Nephron (organoid): ENCODE results near the gene NPL.

Experiments
- H3K27ac Mint-ChIP-seq, 3 experiments: 2 replicates each; pipeline ENCODE4 v1.8.0; 2020; ENCODE audit warnings: mixed read lengths in 3 of 3, mild to moderate bottlenecking in 2 of 3, moderate library complexity in 1 of 3
- H3K27me3 Mint-ChIP-seq: 2 replicates; pipeline ENCODE4 v1.8.0; 2021; ENCODE audit warnings: low read depth, mild to moderate bottlenecking, moderate library complexity, mixed read lengths
- H3K36me3 Mint-ChIP-seq: 2 replicates; pipeline ENCODE4 v1.8.0; 2020; ENCODE audit warnings: low read depth, mixed read lengths
- H3K4me1 Mint-ChIP-seq: 2 replicates; pipeline ENCODE4 v1.8.0; 2020; ENCODE audit warnings: mixed read lengths
- H3K4me3 Mint-ChIP-seq, 3 experiments: 2 replicates each; pipeline ENCODE4 v1.8.0; 2020; ENCODE audit warnings: mild to moderate bottlenecking in 3 of 3, mixed read lengths in 3 of 3, moderate library complexity in 2 of 3
- H3K9me3 Mint-ChIP-seq: 2 replicates; pipeline ENCODE4 v1.8.0; 2020; ENCODE audit warnings: mixed read lengths
- TF ChIP-seq, protein P1 (sequence below), 3 experiments: fragments of 200-600 bp; sonication (generic); IDR thresholded peaks; one replicate each; pipeline ENCODE4 v1.5.0; 2021; ENCODE audit warnings: antibody characterized with exemption in 3 of 3; ENCODE audit not compliant: unreplicated experiment in 3 of 3

The NPL gene

DNA sequence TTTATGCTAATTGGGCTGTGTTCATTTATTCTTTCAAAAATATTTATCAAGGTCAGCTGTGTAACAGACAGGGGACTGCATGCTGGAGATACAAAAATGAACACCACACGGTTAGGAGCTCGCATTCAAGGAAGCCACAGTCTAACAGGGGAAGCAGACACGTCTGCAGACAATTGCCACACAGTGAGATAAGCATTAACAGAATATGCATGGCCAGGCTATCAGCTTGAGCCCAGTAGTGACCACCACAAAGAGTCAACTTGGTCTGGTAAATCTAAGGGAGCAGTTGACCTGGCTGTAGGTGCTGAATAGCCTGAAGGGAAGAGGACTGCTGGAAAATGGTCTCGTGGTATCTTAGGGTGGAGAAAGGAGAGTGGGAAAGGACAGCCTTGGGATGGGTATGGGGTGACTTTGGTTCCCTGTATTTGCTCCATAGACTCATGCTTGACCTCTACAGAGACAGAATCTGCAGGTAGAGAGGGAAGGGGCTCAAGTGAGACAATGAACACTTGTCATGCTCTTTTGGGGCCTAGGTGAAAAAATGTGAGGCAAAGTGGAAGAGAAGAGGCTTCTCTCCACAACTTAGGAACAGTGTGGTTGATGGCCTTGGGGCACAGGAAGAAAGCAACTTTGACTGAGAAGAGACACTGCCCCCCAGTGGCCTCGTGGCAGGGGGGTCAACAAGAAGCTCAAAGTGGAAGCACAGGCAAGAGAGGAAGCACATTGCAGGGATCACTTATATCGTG, 7.6 kb upstream of the NPL start:
- H3K27ac Mint-ChIP-seq = no peak overlapping the region
- TF ChIP-seq, protein P1, sequence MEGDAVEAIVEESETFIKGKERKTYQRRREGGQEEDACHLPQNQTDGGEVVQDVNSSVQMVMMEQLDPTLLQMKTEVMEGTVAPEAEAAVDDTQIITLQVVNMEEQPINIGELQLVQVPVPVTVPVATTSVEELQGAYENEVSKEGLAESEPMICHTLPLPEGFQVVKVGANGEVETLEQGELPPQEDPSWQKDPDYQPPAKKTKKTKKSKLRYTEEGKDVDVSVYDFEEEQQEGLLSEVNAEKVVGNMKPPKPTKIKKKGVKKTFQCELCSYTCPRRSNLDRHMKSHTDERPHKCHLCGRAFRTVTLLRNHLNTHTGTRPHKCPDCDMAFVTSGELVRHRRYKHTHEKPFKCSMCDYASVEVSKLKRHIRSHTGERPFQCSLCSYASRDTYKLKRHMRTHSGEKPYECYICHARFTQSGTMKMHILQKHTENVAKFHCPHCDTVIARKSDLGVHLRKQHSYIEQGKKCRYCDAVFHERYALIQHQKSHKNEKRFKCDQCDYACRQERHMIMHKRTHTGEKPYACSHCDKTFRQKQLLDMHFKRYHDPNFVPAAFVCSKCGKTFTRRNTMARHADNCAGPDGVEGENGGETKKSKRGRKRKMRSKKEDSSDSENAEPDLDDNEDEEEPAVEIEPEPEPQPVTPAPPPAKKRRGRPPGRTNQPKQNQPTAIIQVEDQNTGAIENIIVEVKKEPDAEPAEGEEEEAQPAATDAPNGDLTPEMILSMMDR (IDR thresholded peaks at IDR 0.05; ENCODE audit: unreplicated experiment in 3 of 3) = peak; percentile 37 to 46 (median 38)
- H3K4me3 Mint-ChIP-seq = no peak overlapping the region
- no peaks in the 10 kb centered on the region for H3K36me3 Mint-ChIP-seq
- H3K27me3 Mint-ChIP-seq = peaks cover 6% of the 10 kb centered on the region
- H3K9me3 Mint-ChIP-seq = no peaks in the 10 kb centered on the region
- peaks cover 15% of the 10 kb centered on the region for H3K4me1 Mint-ChIP-seq

DNA sequence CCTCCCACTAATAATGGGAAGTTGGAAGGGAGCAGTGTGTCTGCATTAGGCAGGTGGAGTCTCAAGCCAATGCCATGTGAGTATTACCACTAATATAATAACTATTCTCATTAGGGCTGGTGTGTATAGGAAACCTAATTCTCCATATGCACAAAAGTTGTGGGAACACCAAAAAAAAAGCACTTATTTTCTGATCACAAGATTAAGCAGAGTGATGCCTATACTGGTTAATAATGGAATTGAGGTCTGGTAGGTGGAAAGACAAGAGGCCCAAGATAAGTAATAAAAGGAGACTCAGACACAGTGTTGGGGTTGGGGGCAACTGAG, 7.0 kb upstream of the NPL start:
- peaks cover 10% of the 10 kb centered on the region for H3K27me3 Mint-ChIP-seq
- TF ChIP-seq, protein P1 (IDR thresholded peaks at IDR 0.05; ENCODE audit: unreplicated experiment in 3 of 3) = no peak
- no peak overlapping the region for H3K4me3 Mint-ChIP-seq
- H3K4me1 Mint-ChIP-seq = peaks cover 10% of the 10 kb centered on the region
- no peaks in the 10 kb centered on the region for H3K36me3 Mint-ChIP-seq
- no peak overlapping the region for H3K27ac Mint-ChIP-seq
- no peaks in the 10 kb centered on the region for H3K9me3 Mint-ChIP-seq

DNA sequence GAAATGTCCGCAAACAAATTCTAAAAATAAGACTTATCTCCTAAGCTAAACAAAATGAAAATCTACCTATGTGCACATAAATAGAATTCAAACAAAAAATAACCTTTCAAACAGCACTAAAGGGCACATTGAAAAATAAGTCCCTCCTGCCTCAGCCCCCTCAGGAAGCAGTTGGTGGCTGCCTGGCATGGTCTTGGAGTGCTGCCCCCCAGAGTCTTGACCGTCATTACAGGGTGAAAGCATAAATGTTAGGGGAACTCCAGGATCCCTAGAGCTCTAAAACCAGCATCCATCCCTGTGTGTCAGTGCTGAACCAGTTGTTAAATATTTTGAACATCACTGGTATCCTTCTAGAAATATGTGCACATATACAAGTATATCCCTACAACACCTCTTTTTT, 6.5 kb upstream of the NPL start:
- Mint-ChIP-seq H3K27ac (no peak overlapping the region), H3K27me3 (peaks cover 15% of the 10 kb centered on the region), H3K9me3 (no peaks in the 10 kb centered on the region), H3K4me1 (peaks cover 9% of the 10 kb centered on the region), H3K4me3 (no peak overlapping the region), H3K36me3 (no peaks in the 10 kb centered on the region)
- TF ChIP-seq, protein P1 (IDR thresholded peaks at IDR 0.05; ENCODE audit: unreplicated experiment in 3 of 3) = peak in 1 of 3 experiments; percentile 8

DNA sequence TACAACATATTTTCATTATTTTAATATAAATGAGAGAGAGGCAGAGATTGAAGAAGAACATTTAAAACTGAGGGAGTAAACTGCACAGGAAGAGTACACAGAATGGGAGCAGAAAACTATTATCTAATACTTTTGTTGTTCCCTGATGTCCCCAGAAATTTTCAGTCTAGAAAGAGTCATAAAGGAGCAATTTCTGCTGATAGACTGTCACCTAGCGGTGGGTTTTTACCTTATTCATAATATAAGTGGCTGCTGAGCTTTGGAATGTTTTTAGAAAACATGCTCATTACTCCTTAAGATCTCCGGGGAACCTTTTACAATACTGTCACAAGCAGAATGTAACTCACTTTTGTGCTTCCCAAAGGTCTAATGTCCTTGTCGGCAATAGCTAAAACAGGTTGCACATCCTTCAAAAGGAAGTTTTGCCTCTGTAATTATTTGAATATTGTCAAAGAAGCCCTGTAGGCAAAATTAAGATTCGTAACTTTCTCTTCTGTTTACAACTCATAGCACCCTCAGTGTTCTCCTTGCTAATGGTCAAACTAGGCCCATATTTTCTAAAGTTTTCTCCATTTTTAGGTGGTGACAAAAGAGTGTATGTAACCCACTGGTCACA, 4.9 kb upstream of the NPL start:
- Mint-ChIP-seq H3K4me3 (no peak overlapping the region), H3K27ac (no peak overlapping the region), H3K4me1 (peaks cover 13% of the 10 kb centered on the region), H3K27me3 (peaks cover 27% of the 10 kb centered on the region), H3K36me3 (no peaks in the 10 kb centered on the region), H3K9me3 (no peaks in the 10 kb centered on the region)
- TF ChIP-seq, protein P1 (IDR thresholded peaks at IDR 0.05; ENCODE audit: unreplicated experiment in 3 of 3) = peak; percentile 76 to 93 (median 84)

DNA sequence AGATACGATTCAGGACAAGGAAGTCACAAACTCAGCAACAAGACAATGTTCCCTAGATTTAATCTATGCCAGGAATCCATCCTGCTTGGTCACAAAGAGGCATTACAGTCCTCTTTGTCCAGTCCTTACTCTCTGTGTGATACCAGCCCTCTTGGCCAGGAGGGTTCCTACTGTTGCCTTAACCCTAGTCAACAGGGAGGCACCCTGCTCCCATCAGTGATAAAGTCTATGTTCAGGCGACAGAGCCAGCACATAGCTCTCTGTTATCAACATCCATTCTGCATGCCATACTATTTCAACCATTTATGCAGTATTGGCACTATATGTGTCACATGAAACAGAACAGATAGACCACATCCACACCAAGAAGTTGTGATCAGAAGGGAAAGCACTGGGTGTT, 4.4 kb upstream of the NPL start:
- Mint-ChIP-seq H3K27me3 (peaks cover 32% of the 10 kb centered on the region), H3K4me1 (peaks cover 13% of the 10 kb centered on the region), H3K36me3 (no peaks in the 10 kb centered on the region), H3K27ac (no peak overlapping the region), H3K9me3 (no peaks in the 10 kb centered on the region), H3K4me3 (no peak overlapping the region)
- TF ChIP-seq, protein P1 (IDR thresholded peaks at IDR 0.05; ENCODE audit: unreplicated experiment in 3 of 3) = no peak
